Prostate gland (tissue), 2 donors: ENCODE results near the gene ZNF423. TPM values are rescaled to one million over a fixed set of nuclear protein-coding genes. Genes with fewer than 3 reads are reported as not detected.

Experiments
- DNase-seq: peaks from one replicate; pipeline ENCODE4 v3.0.0-alpha.2; 2019; ENCODE audit warnings: low spot score
- H3K27ac ChIP-seq, 2 donors: fragments of 200-600 bp; sonication (generic); 2 replicates each; pipeline ENCODE4 v1.5.1; 2017 to 2019
- H3K27me3 ChIP-seq: fragments of 200-600 bp; sonication (generic); replicated peaks from 2 replicates; pipeline ENCODE4 v1.5.1; 2019; ENCODE audit not compliant: insufficient read depth
- H3K36me3 ChIP-seq, 2 donors: fragments of 200-600 bp; sonication (generic); 1 replicate in 1 of 2; 2 replicates in 1 of 2; pipeline versions ENCODE4 v1.5.1 to v1.8.1; 2017 to 2019
- H3K4me1 ChIP-seq: fragments of 200-600 bp; sonication (generic); replicated peaks from 2 replicates; pipeline ENCODE4 v1.5.1; 2019
- H3K4me3 ChIP-seq, 2 donors: fragments of 200-600 bp; sonication (generic); 2 replicates each; pipeline ENCODE4 v1.5.1; 2017 to 2019
- H3K9me3 ChIP-seq: fragments of 200-600 bp; sonication (generic); 2 replicates; pipeline ENCODE4 v1.5.1; 2017
- CTCF ChIP-seq, 4 experiments: fragments of 200-600 bp in 2 of 4; fragments of 450-650 bp in 2 of 4; sonication (generic) in 2 of 4; IDR thresholded peaks; 1 replicate in 3 of 4; 2 replicates in 1 of 4; pipeline ENCODE4 v1.5.1; 2016 to 2019; ENCODE audit warnings: antibody characterized with exemption in 4 of 4, mild to moderate bottlenecking in 2 of 4, moderate library complexity in 2 of 4
- POLR2A ChIP-seq: fragments of 450-650 bp; IDR thresholded peaks from one replicate; pipeline ENCODE4 v1.6.1; 2016; ENCODE audit warnings: antibody characterized with exemption, mild to moderate bottlenecking
- POLR2AphosphoS5 ChIP-seq: sonication (generic); formaldehyde crosslinking; IDR thresholded peaks from one replicate; pipeline ENCODE4 v1.6.1; 2017; ENCODE audit warnings: antibody characterized with exemption
- WGBS: methylation state at CpG from one replicate; pipeline ENCODE4 v1.1.5; 2018; 5-methylcytosine and 5-hydroxymethylcytosine counted together
- intact Hi-C: fragments of 100-400 bp; cut with DNase I; formaldehyde crosslinking; loops from one replicate; pipeline ENCODE4 v1.14.2; 2022
- total RNA-seq, 2 donors: library from RNA; depleted of rRNA; stranded (reverse); fragments of >200 nt; gene quantifications; one replicate each; pipeline ENCODE4 v1.1.0, GENCODE V29; 2016

Gene ZNF423
- total RNA-seq, 2 donors from 2014 or later, result 6.1 to 22.7 TPM

GRCh38 chr16:49698931-49699840 lies 156.7 kb downstream of the ZNF423 start:
- Histone ChIP-seq H3K9me3 (no peaks in the 10 kb centered on the region), H3K27ac (peak overlapping the region; percentile 8 to 62), H3K4me1 (no peaks in the 10 kb centered on the region), H3K36me3 (no peaks in the 10 kb centered on the region), H3K4me3 (no peak overlapping the region), H3K27me3 (no peaks in the 10 kb centered on the region)
- DNase-seq, result no peak
- TF ChIP-seq POLR2AphosphoS5 (no peak), POLR2A (no peak), CTCF (IDR thresholded peaks at IDR 0.05) (no peak)
- 55% methylated on average over 18 of the region's 18 CpGs for WGBS
- intact Hi-C loops, result loop anchor here (2.0 to 5.0 kb wide), 3 partner anchors 34 to 158 kb away; partner anchors contain the start of gene ZNF423

GRCh38 chr16:49698453-49698815 lies 157.5 kb downstream of the ZNF423 start:
- Histone ChIP-seq H3K27ac (peak overlapping the region in 1 of 2 donors; percentile 62), H3K36me3 (no peaks in the 10 kb centered on the region), H3K27me3 (no peaks in the 10 kb centered on the region), H3K4me1 (no peaks in the 10 kb centered on the region), H3K9me3 (no peaks in the 10 kb centered on the region), H3K4me3 (no peak overlapping the region)
- 61% methylated on average over 26 of the region's 26 CpGs for WGBS
- TF ChIP-seq POLR2A (no peak), CTCF (IDR thresholded peaks at IDR 0.05) (no peak), POLR2AphosphoS5 (no peak)
- DNase-seq, result no peak
- intact Hi-C loops, result loop anchor here (2.0 to 5.0 kb wide), 3 partner anchors 34 to 159 kb away; partner anchors contain the start of gene ZNF423

GRCh38 chr16:49697631-49698452 lies 158.1 kb downstream of the ZNF423 start:
- WGBS, result 81% methylated on average over 28 of the region's 28 CpGs
- H3K4me1 ChIP-seq, result no peaks in the 10 kb centered on the region
- no peak overlapping the region for H3K4me3 ChIP-seq
- TF ChIP-seq POLR2A (no peak), POLR2AphosphoS5 (no peak), CTCF (IDR thresholded peaks at IDR 0.05) (no peak)
- H3K9me3 ChIP-seq, result no peaks in the 10 kb centered on the region
- H3K27ac ChIP-seq, result peak overlapping the region in 1 of 2 donors; percentile 62
- no peak for DNase-seq
- intact Hi-C loops, result loop anchor here (2.0 to 5.0 kb wide), 3 partner anchors 35 to 159 kb away; partner anchors contain the start of gene ZNF423
- H3K27me3 ChIP-seq, result no peaks in the 10 kb centered on the region
- H3K36me3 ChIP-seq, result no peaks in the 10 kb centered on the region

- Histone ChIP-seq H3K27ac (no peak overlapping the region), H3K4me3 (no peak overlapping the region), H3K9me3 (no peaks in the 10 kb centered on the region), H3K4me1 (no peaks in the 10 kb centered on the region), H3K36me3 (no peaks in the 10 kb centered on the region), H3K27me3 (no peaks in the 10 kb centered on the region)
- 78% methylated on average over 14 of the region's 14 CpGs for WGBS
- no peak for DNase-seq
- intact Hi-C loops, result loop anchor here (5.0 kb wide), 2 partner anchors 34 to 161 kb away; partner anchors contain the start of gene ZNF423
- no peak for TF ChIP-seq CTCF (IDR thresholded peaks at IDR 0.05)
- no peak for TF ChIP-seq POLR2A
- TF ChIP-seq POLR2AphosphoS5, result no peak
Measured at GRCh38 chr16:49696414-49697101, 159.4 kb downstream of the ZNF423 start.
